ENCODE results near the gene RBM12. TPM values are rescaled to one million over a fixed set of nuclear protein-coding genes. Genes with fewer than 3 reads are reported as not detected.

Gene RBM12
- total and polyA plus RNA-seq, 2 of the 8 experiments (the other 6 are each of a cell fraction or from before 2014, with no cell fraction given): 187 to 214 TPM

DNA sequence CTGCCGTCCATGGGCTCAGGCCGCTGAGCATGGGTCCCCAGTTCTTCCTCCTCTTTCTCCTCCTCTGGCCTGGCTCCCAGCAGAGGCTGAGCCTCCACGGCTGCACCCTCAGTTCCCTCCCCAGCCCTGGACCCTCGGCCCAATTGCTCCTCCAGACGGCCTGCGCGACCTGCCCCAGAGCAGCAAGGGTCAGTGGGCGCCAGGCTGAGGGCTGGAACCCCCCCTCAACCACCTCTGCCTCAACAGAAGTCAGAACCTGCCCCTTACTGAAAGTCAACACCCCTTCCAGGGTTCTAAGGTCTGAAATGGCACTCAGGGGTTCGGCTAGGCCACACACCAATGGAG is 65.0 kb downstream of the RBM12 start (continued):
- TF ChIP-seq SUZ12 (IDR thresholded peaks at IDR 0.05; ENCODE audit: low read length) (no peak), BACH1 (IDR thresholded peaks at IDR 0.05; ENCODE audit: low read length) (no peak), SRF (IDR thresholded peaks at IDR 0.05; ENCODE audit: low read depth, low read length) (no peak)
- TF ChIP-seq, protein P1, sequence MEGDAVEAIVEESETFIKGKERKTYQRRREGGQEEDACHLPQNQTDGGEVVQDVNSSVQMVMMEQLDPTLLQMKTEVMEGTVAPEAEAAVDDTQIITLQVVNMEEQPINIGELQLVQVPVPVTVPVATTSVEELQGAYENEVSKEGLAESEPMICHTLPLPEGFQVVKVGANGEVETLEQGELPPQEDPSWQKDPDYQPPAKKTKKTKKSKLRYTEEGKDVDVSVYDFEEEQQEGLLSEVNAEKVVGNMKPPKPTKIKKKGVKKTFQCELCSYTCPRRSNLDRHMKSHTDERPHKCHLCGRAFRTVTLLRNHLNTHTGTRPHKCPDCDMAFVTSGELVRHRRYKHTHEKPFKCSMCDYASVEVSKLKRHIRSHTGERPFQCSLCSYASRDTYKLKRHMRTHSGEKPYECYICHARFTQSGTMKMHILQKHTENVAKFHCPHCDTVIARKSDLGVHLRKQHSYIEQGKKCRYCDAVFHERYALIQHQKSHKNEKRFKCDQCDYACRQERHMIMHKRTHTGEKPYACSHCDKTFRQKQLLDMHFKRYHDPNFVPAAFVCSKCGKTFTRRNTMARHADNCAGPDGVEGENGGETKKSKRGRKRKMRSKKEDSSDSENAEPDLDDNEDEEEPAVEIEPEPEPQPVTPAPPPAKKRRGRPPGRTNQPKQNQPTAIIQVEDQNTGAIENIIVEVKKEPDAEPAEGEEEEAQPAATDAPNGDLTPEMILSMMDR (IDR thresholded peaks at IDR 0.05; ENCODE audit: control extremely low read depth in 1 of 3, insufficient read depth in 1 of 3, low read depth in 1 of 3, low read length in 3 of 3): no peak

Small RNA genes lying within 50 kb of the gene (small RNA-seq; reads per million reads assigned to genes)
- not detected for gene RNU6-759P (ENCODE audit: insufficient read depth)

Other genes with a start within 250 kb of the RBM12 start
- not detected in 2 replicates for gene GDF5, start 226.7 kb downstream of the RBM12 start, total RNA-seq (2021; fragmentation: NEBNext Ultra II Directional; extraction: Animal tissue kit (Norgen Biotek cat#: 25700))
- gene GDF5, start 226.7 kb downstream of the RBM12 start, polyA plus RNA-seq (2011; rRNA removed): 0.03 and 0.05 TPM in 2 replicates
- 33.1 and 33.7 TPM in 2 replicates for gene CEP250, start 209.3 kb downstream of the RBM12 start, total RNA-seq (2021; fragmentation: NEBNext Ultra II Directional; extraction: Animal tissue kit (Norgen Biotek cat#: 25700))
- 2.6 and 4.6 TPM in 2 replicates for gene CEP250, start 209.3 kb downstream of the RBM12 start, polyA plus RNA-seq (2011; rRNA removed)
- gene C20orf173, start 135.2 kb downstream of the RBM12 start, total RNA-seq (2021; fragmentation: NEBNext Ultra II Directional; extraction: Animal tissue kit (Norgen Biotek cat#: 25700)): not detected in 2 replicates
- gene C20orf173, start 135.2 kb downstream of the RBM12 start, polyA plus RNA-seq (2011; rRNA removed): not detected in 2 replicates
- 174 and 178 TPM in 2 replicates for gene ERGIC3, start 122.8 kb downstream of the RBM12 start, total RNA-seq (2021; fragmentation: NEBNext Ultra II Directional; extraction: Animal tissue kit (Norgen Biotek cat#: 25700))
- gene ERGIC3, start 122.8 kb downstream of the RBM12 start, polyA plus RNA-seq (2011; rRNA removed): 341 and 364 TPM in 2 replicates
- 1.5 and 2.4 TPM in 2 replicates for gene SPAG4, start 49.1 kb downstream of the RBM12 start, total RNA-seq (2021; fragmentation: NEBNext Ultra II Directional; extraction: Animal tissue kit (Norgen Biotek cat#: 25700))
- 6.0 and 8.9 TPM in 2 replicates for gene SPAG4, start 49.1 kb downstream of the RBM12 start, polyA plus RNA-seq (2011; rRNA removed)
- 294 and 299 TPM in 2 replicates for gene CPNE1, start within 50 bp of the RBM12 start, total RNA-seq (2021; fragmentation: NEBNext Ultra II Directional; extraction: Animal tissue kit (Norgen Biotek cat#: 25700))
- gene CPNE1, start within 50 bp of the RBM12 start, polyA plus RNA-seq (2011; rRNA removed): 346 and 534 TPM in 2 replicates
- gene NFS1, start 34.5 kb upstream of the RBM12 start, total RNA-seq (2021; fragmentation: NEBNext Ultra II Directional; extraction: Animal tissue kit (Norgen Biotek cat#: 25700)): 25.1 and 26.1 TPM in 2 replicates
- 35.4 and 38.8 TPM in 2 replicates for gene NFS1, start 34.5 kb upstream of the RBM12 start, polyA plus RNA-seq (2011; rRNA removed)
- 164 and 173 TPM in 2 replicates for gene ROMO1, start 34.5 kb upstream of the RBM12 start, total RNA-seq (2021; fragmentation: NEBNext Ultra II Directional; extraction: Animal tissue kit (Norgen Biotek cat#: 25700))
- 702 and 1,070 TPM in 2 replicates for gene ROMO1, start 34.5 kb upstream of the RBM12 start, polyA plus RNA-seq (2011; rRNA removed)
- gene RBM39, start 77.4 kb upstream of the RBM12 start, total RNA-seq (2021; fragmentation: NEBNext Ultra II Directional; extraction: Animal tissue kit (Norgen Biotek cat#: 25700)): 219 and 220 TPM in 2 replicates
- gene RBM39, start 77.4 kb upstream of the RBM12 start, polyA plus RNA-seq (2011; rRNA removed): 55.2 and 78.0 TPM in 2 replicates
- gene PHF20, start 107.1 kb upstream of the RBM12 start, total RNA-seq (2021; fragmentation: NEBNext Ultra II Directional; extraction: Animal tissue kit (Norgen Biotek cat#: 25700)): 70.1 and 70.3 TPM in 2 replicates
- 25.6 and 39.9 TPM in 2 replicates for gene PHF20, start 107.1 kb upstream of the RBM12 start, polyA plus RNA-seq (2011; rRNA removed)